Immature natural killer cell (primary cell): Measurements from ENCODE around the gene SMIM33. TPM values are rescaled to one million over a fixed set of nuclear protein-coding genes. Genes with fewer than 3 reads are reported as not detected.
"Not testable (repeated sequence)": the region's sequence is repeated elsewhere in the genome, so short reads cannot be mapped to it uniquely, and the experiment has no call there.

ENCODE experiments used
- DNase-seq, 3 donors: peaks; one replicate each; pipeline ENCODE4 v3.0.0; 2022; ENCODE audit warnings: mixed read lengths in 1 of 3
- H3K27ac Mint-ChIP-seq, 6 donors: one replicate each; pipeline ENCODE4 v1.8.0; 2020; ENCODE audit warnings: mixed read lengths in 6 of 6, mild to moderate bottlenecking in 5 of 6, inconsistent platforms in 4 of 6, moderate library complexity in 3 of 6
- H3K27me3 Mint-ChIP-seq, 3 donors: one replicate each; pipeline ENCODE4 v1.8.0; 2020 to 2021; ENCODE audit warnings: low read depth in 3 of 3, mild to moderate bottlenecking in 3 of 3, mixed read lengths in 3 of 3, moderate library complexity in 3 of 3, inconsistent platforms in 1 of 3
- H3K36me3 Mint-ChIP-seq, 3 donors: one replicate each; pipeline ENCODE4 v1.8.0; 2020; ENCODE audit warnings: mixed read lengths in 3 of 3, inconsistent platforms in 2 of 3, mild to moderate bottlenecking in 2 of 3
- H3K4me1 Mint-ChIP-seq, 2 donors: one replicate each; pipeline ENCODE4 v1.8.0; 2020; ENCODE audit warnings: inconsistent platforms in 2 of 2, mild to moderate bottlenecking in 2 of 2, mixed read lengths in 2 of 2, moderate library complexity in 1 of 2
- H3K4me3 Mint-ChIP-seq, 5 donors: one replicate each; pipeline ENCODE4 v1.8.0; 2020; ENCODE audit warnings: mild to moderate bottlenecking in 5 of 5, mixed read lengths in 5 of 5, inconsistent platforms in 3 of 5, moderate library complexity in 3 of 5
- H3K9me3 Mint-ChIP-seq, 6 donors: one replicate each; pipeline ENCODE4 v1.8.0; 2020; ENCODE audit warnings: mild to moderate bottlenecking in 6 of 6, mixed read lengths in 6 of 6, inconsistent platforms in 4 of 6, moderate library complexity in 3 of 6
- polyA plus RNA-seq, 3 donors: library from polyadenylated mRNA; unstranded; fragments of 300-500 nt; fragmentation: Illumina TruSeq; gene quantifications; one replicate each; pipeline ENCODE4 v1.2.3, GENCODE V29; 2021

The SMIM33 gene
- polyA plus RNA-seq, 3 donors from 2014 or later, result not detected

- no peak for DNase-seq
- Mint-ChIP-seq H3K27ac (peak overlapping the region in 5 of 6 donors; percentile 54 to 98 (median 92)), H3K4me3 (peak overlapping the region; percentile 86 to 95 (median 90))
Measured at GRCh38 chr5:139481122-139481533, 10.3 kb downstream of the SMIM33 start.

GRCh38 chr5:139481580-139482049, 10.8 kb downstream of the SMIM33 start:
- H3K36me3 Mint-ChIP-seq, result peaks cover 7 to 20% (median 10%) of the 10 kb centered on the region in 3 donors
- H3K27ac Mint-ChIP-seq, result peak overlapping the region; percentile 87 to 98 (median 92)
- H3K9me3 Mint-ChIP-seq, result no peaks in the 10 kb centered on the region
- H3K4me1 Mint-ChIP-seq, result peaks cover 46 to 50% of the 10 kb centered on the region in 2 donors
- H3K27me3 Mint-ChIP-seq, result peaks cover 5 to 11% (median 9%) of the 10 kb centered on the region in 3 donors
- peak overlapping the region; percentile 86 to 95 (median 90) for H3K4me3 Mint-ChIP-seq
- DNase-seq, result no peak

More at GRCh38 chr5:139481122-139481533, 10.3 kb downstream of the SMIM33 start:
- Mint-ChIP-seq H3K36me3 (peaks cover 7 to 20% (median 10%) of the 10 kb centered on the region in 3 donors), H3K27me3 (peaks cover 5 to 11% (median 9%) of the 10 kb centered on the region in 3 donors), H3K4me1 (peaks cover 50 to 54% of the 10 kb centered on the region in 2 donors), H3K9me3 (no peaks in the 10 kb centered on the region)

- Mint-ChIP-seq H3K4me1 (peaks cover 46 to 47% of the 10 kb centered on the region in 2 donors), H3K27ac (peak within 1 kb of the TSS; percentile 87 to 98 (median 92)), H3K27me3 (peaks cover 5 to 11% (median 9%) of the 10 kb centered on the region in 3 donors), H3K36me3 (peaks cover 7 to 20% (median 10%) of the 10 kb centered on the region in 3 donors), H3K9me3 (no peaks in the 10 kb centered on the region), H3K4me3 (peak within 1 kb of the TSS; percentile 86 to 95 (median 90))
- peak; percentile 80 to 87 (median 86) for DNase-seq
Measured at GRCh38 chr5:139482050-139482889, 11.5 kb downstream of the SMIM33 start, which contains the start of gene STING1. STING1 (minus strand) TSS chr5:139482758; CDS start chr5:139481704, 1,054 bp downstream.

GRCh38 chr5:139482890-139483208, 12.0 kb downstream of the SMIM33 start:
- not testable (repeated sequence) for H3K9me3 Mint-ChIP-seq, DNase-seq
- Mint-ChIP-seq H3K4me1 (peaks cover 42 to 44% of the 10 kb centered on the region in 2 donors), H3K27me3 (peaks cover 5 to 11% (median 9%) of the 10 kb centered on the region in 3 donors), H3K4me3 (peak overlapping the region; percentile 86 to 95 (median 90)), H3K36me3 (peaks cover 7 to 16% (median 10%) of the 10 kb centered on the region in 3 donors), H3K27ac (peak overlapping the region; percentile 87 to 98 (median 92))

- H3K36me3 Mint-ChIP-seq, result no peaks in the 10 kb centered on the region
- H3K27ac Mint-ChIP-seq, result no peak overlapping the region
- H3K4me1 Mint-ChIP-seq, result peaks cover 31 to 32% of the 10 kb centered on the region in 2 donors
- peaks cover 8 to 13% (median 9%) of the 10 kb centered on the region in 3 donors for H3K27me3 Mint-ChIP-seq
- no peak for DNase-seq
- H3K9me3 Mint-ChIP-seq, result no peaks in the 10 kb centered on the region
- no peak overlapping the region for H3K4me3 Mint-ChIP-seq
Measured at GRCh38 chr5:139486201-139486600, 15.4 kb downstream of the SMIM33 start.

GRCh38 chr5:139488260-139488659, 17.5 kb downstream of the SMIM33 start:
- H3K36me3 Mint-ChIP-seq, result no peaks in the 10 kb centered on the region
- no peak for DNase-seq
- no peaks in the 10 kb centered on the region for H3K9me3 Mint-ChIP-seq
- H3K4me1 Mint-ChIP-seq, result peaks cover 12 to 16% of the 10 kb centered on the region in 2 donors
- peaks cover 0 to 3% (median 3%) of the 10 kb centered on the region in 3 donors for H3K27me3 Mint-ChIP-seq
- peak overlapping the region in 4 of 6 donors; percentile 13 to 57 (median 38) for H3K27ac Mint-ChIP-seq
- H3K4me3 Mint-ChIP-seq, result no peak overlapping the region

GRCh38 chr5:139492700-139493192, 21.9 kb downstream of the SMIM33 start:
- Mint-ChIP-seq H3K9me3 (no peaks in the 10 kb centered on the region), H3K4me3 (no peak overlapping the region), H3K36me3 (no peaks in the 10 kb centered on the region), H3K27ac (peak overlapping the region in 1 of 6 donors; percentile 34), H3K27me3 (peaks cover 0 to 3% (median 1%) of the 10 kb centered on the region in 3 donors), H3K4me1 (peaks cover 10 to 11% of the 10 kb centered on the region in 2 donors)
- no peak for DNase-seq

- H3K27ac Mint-ChIP-seq, result no peak overlapping the region
- peaks cover 0 to 1% (median 1%) of the 10 kb centered on the region in 3 donors for H3K27me3 Mint-ChIP-seq
- no peak overlapping the region for H3K4me3 Mint-ChIP-seq
- DNase-seq, result no peak
- H3K4me1 Mint-ChIP-seq, result peaks cover 0 to 2% of the 10 kb centered on the region in 2 donors
- H3K36me3 Mint-ChIP-seq, result no peaks in the 10 kb centered on the region
- H3K9me3 Mint-ChIP-seq, result no peaks in the 10 kb centered on the region
Measured at GRCh38 chr5:139494256-139494655, 23.5 kb downstream of the SMIM33 start.

DNA sequence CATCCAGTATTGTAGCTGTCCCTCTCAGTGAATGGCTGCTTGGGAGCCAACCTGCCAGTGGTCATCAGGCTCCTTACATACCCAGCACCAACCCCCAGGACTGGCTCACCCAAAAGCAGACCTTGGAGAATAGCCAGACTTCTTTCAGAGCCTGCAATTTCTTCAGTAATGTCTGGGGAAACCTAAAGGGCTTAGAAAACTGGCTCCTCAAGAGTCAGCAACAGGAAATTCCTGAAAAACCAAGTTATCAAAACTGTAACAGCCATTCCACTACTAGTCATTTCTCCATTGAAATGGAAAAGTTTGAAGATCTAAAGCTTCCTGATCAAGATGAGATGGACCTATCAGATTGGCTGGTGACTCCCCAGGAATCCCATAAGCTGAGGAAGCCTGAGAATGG, 24.0 kb downstream of the SMIM33 start:
- peaks cover 0 to under 1% (median under 1%) of the 10 kb centered on the region in 3 donors for H3K27me3 Mint-ChIP-seq
- H3K36me3 Mint-ChIP-seq, result no peaks in the 10 kb centered on the region
- no peak overlapping the region for H3K4me3 Mint-ChIP-seq
- no peak overlapping the region for H3K27ac Mint-ChIP-seq
- no peak for DNase-seq
- H3K4me1 Mint-ChIP-seq, result peaks cover 0 to 2% of the 10 kb centered on the region in 2 donors
- H3K9me3 Mint-ChIP-seq, result no peaks in the 10 kb centered on the region

DNA sequence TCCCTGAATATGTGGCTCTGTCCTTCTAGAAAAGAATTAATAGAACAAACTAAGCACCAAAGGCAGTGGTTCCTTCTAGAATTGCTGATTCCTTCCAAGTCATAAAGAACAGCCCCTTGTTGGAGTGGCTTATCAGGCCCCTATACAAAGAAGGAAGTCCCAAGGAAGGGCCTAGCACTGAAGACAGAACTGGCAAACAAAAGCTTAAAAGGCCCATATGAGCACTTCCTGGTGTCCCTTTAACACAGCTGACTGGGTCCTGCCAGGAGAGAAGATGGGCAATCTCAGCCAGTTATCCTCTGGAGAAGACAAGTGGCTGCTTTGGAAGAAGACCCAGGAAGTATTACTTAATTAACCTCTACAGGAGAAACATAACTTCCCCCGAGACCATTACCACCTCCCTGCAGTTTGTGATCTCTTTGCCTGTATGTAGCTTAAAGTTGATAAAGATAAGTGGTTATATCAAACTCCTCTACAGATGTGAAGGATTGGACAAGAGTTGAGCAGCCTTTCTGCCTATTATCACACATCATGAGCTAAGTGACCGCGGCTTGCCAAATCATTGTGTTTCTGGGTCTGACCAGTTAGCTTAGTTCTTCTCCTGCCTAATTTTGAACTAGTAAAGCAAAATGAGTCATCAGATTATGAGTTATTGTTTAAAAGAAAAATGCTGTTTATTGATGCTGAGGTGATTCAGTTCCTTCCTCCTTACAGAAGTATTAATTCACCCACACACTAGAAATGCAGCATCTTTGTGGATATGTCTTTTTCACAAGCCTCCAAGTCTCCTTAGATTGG, 25.0 kb downstream of the SMIM33 start:
- peaks cover 0 to 2% of the 10 kb centered on the region in 2 donors for H3K4me1 Mint-ChIP-seq
- no peak overlapping the region for H3K27ac Mint-ChIP-seq
- H3K27me3 Mint-ChIP-seq, result no peaks in the 10 kb centered on the region
- no peaks in the 10 kb centered on the region for H3K9me3 Mint-ChIP-seq
- no peaks in the 10 kb centered on the region for H3K36me3 Mint-ChIP-seq
- no peak for DNase-seq
- H3K4me3 Mint-ChIP-seq, result no peak overlapping the region

GRCh38 chr5:139501381-139501780, 30.6 kb downstream of the SMIM33 start:
- DNase-seq, result no peak
- Mint-ChIP-seq H3K4me3 (no peak overlapping the region), H3K27ac (no peak overlapping the region), H3K36me3 (no peaks in the 10 kb centered on the region), H3K4me1 (no peaks in the 10 kb centered on the region), H3K27me3 (peaks cover 2 to 4% (median 3%) of the 10 kb centered on the region in 3 donors), H3K9me3 (no peaks in the 10 kb centered on the region)

GRCh38 chr5:139503036-139503817, 32.4 kb downstream of the SMIM33 start:
- not testable (repeated sequence) for H3K36me3 Mint-ChIP-seq, H3K9me3 Mint-ChIP-seq, H3K27me3 Mint-ChIP-seq, DNase-seq, H3K4me3 Mint-ChIP-seq, H3K27ac Mint-ChIP-seq, H3K4me1 Mint-ChIP-seq

- H3K4me1 Mint-ChIP-seq, H3K9me3 Mint-ChIP-seq, H3K36me3 Mint-ChIP-seq, H3K4me3 Mint-ChIP-seq, DNase-seq, H3K27ac Mint-ChIP-seq, H3K27me3 Mint-ChIP-seq: not testable (repeated sequence)
Measured at GRCh38 chr5:139503879-139504278, 33.1 kb downstream of the SMIM33 start.
